SH-SY5Y (cell line): ENCODE results near the gene SLC6A3.

ENCODE experiments used
- GATA2 ChIP-seq: IDR thresholded peaks from 2 replicates; pipeline ENCODE4 v1.6.1; 2011; ENCODE audit warnings: mild to moderate bottlenecking, low read depth, low read length
- GATA3 ChIP-seq: IDR thresholded peaks from 2 replicates; pipeline ENCODE4 v1.6.1; 2011; ENCODE audit warnings: low read depth, mild to moderate bottlenecking, low read length, moderate library complexity

GRCh38 chr5:1401536-1402138 lies 43.6 kb downstream of the SLC6A3 start:
- no peak for TF ChIP-seq GATA2
- TF ChIP-seq GATA3, result no peak
